Measurements from ENCODE around the gene GSTT2B.
"Not testable (repeated sequence)": the region's sequence is repeated elsewhere in the genome, so short reads cannot be mapped to it uniquely, and the experiment has no call there.

GSTT2B gene

DNA sequence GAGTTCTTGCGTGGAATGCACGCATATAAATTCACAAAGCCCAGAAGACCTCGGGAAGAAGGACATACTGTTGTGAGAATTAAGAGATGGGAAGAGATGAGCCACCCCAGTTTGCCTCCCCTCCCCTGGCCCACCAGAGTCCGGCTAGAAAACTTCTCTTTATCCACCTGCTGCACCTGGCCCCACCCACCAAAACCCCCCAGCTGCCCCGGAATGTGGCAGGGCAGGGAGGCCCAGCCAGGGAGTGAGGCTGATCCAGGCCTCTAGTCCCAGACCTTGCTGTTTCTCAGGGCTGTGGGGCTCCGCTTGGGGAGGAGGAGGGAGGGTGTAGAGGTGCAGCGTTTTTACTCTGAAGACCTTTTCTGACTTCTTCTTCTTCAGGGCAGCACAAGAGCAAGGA is 19.6 kb upstream of the GSTT2B start:
- DNase-seq = not testable (repeated sequence)

DNA sequence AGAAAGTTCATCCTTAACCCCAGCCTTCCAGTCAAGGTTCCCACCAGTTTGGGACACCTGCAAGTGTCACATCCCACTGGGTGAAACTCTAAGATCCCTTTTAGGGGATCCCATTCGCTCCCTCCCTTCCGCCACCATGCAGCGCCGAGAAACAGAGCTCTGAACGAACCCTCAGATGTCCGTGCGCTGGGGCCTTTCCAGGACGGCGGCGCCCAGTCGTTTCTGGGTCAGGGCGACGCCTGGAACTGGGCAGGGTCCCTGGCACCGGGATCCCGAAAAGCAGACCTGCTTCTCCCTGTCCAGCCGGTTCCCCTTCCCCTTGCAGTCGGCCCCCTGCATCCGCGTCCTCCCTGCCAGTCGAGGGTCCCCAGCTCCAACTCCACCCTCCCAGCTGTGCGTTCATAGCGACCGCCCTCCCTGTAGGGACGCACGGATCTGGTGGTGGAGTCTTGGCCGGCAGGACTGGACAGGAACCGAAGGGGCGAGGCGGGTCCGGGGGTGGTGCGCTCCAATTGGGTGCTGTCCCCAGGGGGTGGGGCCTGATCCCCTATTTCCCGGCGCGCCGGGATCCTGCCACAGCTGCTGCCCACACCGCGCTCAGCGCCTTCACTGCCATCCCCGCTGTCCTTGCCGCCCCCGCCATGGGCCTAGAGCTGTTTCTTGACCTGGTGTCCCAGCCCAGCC is 18.7 kb upstream of the GSTT2B start, which contains the start of gene GSTT2:
Gene GSTT2 (plus strand): TSS at position 578 of the 684 bp plus-strand sequence.
- not testable (repeated sequence) for DNase-seq

DNA sequence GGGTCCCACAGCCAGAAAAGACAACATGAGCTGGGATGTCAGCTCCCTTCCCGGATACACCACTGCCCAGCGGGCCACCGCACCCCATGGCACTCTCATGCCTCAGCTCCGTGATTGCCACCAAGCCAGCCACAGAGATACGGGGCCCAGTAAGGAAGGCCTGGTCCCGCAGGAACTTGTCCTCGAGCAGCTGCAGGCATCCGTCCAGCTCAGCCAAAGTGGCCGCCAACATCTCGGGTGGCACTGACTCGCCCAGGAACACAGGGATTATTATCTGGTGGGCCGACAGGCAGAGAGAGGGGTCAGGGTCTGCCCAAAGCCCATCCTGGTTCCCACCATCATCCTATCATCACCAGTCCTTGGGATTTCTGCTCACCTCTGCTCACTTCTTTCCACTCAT is 16.3 kb upstream of the GSTT2B start:
- DNase-seq = not testable (repeated sequence)

DNA sequence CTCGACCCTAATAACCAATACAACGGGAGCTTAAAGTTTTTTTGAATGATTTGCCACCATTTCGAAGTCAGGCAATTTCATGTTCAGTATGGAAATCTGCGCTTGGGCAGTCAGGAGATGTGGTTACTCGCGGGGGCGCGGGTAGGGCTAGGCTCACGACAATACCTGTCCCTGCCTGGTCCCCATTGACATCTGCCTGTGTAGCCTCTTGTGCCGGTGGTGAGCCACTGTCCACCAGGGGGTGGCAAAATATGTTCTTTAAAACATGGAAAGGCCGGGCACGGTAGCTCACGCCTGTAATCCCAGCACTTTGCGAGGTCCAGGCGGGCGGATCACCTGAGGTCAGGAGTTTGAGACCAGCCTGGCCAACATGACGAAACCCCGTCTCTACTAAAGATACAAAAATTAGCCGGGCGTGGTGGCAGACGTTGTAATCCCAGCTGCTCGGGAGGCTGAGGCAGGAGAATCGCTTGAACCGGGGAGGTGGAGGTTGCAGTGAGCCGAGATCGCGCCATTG is 13.9 kb upstream of the GSTT2B start:
- DNase-seq = not testable (repeated sequence)

DNA sequence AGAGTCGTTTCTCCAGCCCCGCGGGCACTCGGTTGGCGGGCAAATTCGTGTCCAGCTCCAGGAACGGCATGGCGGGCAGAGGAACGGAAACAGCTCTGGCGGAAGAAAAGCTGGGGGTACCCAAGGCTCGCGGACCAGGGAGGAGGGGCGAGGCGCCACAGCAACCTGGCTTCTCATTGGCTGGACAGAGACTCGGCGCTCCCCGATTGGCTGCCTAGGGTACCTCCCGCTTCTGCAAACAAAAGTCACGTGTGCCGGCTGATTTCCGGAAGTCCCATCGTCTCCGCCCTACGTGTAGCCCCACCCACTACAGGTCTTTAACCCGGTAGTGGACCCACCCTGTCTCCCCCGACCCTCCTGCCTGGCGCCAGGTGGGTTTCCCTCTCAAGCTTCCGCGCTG is 13.3 kb upstream of the GSTT2B start, which contains the start of gene DDT:
Gene DDT (minus strand): TSS at position 97 of the 400 bp plus-strand sequence. CDS start 27 bp downstream, at position 70.
- DNase-seq = not testable (repeated sequence)

DNA sequence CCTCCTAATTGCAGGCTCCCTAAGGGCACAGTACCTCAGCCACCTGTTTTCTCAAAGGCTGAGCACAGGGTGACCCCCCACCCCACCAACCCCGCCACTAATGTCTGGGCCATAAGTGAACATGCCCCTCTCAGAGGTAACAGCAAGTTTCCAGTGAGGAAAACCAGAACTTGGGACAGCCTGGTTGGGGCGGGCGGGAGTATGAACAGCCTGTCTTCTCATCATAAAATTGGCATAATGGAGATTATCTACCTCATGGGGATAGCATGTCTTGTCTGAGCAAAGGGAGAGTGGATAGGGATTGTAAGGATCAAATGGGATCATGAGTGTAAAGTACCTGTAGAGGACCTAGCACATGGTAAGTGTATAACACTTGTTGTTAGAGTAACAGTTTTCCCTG is 10.9 kb upstream of the GSTT2B start:
- not testable (repeated sequence) for DNase-seq

DNA sequence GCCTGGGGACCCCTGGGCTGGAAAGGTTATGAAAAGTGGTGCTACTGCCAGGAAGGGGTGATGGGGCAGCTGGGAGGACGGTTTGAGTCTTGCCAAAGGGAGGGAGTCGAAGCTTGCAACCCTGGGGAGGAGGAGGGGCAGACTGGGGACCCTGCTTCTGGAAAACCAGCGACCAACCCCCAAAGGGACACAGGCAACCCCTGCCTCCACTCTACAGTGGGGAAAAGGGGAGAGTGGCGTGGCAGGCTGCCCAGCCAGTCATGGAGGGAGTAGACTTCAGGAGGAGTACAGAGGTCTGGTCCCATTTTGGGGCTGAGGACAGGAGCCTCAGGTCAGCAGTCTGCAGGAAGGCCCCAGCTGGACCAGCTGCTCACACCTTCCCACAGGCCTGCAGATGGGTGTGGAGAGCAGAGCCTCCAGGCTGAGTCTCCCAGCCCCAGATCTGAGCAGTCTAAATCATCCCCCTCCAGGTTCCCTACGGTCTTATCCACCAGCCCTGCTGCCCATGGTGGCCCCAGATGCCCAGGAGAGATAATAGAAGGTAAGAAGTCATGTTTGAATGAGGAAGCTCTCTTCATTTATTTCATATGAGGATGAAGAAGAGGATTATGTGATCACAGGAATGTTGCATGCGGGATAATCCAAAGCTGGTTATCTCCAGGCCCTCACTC is 10.0 kb upstream of the GSTT2B start:
- no peak for DNase-seq

DNA sequence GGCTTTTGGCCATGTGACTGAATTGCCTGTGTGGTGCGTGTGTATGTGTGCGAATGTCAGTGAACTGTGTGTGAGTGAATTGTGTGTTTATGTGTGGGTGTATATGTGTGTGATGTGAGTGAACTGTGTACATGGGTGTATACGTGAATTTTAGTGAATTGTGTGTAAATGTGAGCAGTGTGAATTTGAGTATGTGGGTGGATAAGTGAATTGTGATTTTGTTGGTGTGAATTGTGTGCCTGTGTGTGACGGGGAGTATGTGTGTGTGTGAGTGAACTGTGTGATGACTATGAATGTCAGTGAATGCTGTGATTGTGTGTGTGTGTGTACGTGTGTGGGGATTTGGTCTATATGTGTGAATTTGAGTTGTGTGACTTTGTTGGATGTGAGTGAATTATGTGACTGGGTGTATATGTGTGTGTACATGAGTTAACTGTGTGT is 9.2 kb upstream of the GSTT2B start:
- DNase-seq = no peak

DNA sequence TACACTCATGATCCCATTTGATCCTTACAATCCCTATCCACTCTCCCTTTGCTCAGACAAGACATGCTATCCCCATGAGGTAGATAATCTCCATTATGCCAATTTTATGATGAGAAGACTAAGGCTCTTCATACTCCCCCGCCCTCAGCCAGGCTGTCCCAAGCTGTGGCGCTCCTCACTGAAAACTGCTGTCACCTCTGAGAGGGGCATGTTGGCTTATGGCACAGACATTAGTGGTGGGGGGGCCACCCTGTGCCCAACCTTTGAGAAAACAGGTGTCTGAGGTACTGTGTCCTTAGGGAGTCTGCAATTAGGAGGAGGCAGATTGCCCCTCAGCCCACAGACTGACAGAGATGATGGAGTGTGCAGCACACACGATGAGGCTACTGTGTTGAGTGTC is 8.1 kb upstream of the GSTT2B start:
- DNase-seq = no peak

DNA sequence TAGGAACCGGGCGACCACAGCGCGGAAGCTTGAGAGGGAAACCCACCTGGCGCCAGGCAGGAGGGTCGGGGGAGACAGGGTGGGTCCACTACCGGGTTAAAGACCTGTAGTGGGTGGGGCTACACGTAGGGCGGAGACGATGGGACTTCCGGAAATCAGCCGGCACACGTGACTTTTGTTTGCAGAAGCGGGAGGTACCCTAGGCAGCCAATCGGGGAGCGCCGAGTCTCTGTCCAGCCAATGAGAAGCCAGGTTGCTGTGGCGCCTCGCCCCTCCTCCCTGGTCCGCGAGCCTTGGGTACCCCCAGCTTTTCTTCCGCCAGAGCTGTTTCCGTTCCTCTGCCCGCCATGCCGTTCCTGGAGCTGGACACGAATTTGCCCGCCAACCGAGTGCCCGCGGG is 5.6 kb upstream of the GSTT2B start, which contains the start of gene DDTL:
Gene DDTL (plus strand): TSS at position 321 of the 400 bp plus-strand sequence. CDS start 27 bp downstream, at position 348.
- not testable (repeated sequence) for DNase-seq

DNA sequence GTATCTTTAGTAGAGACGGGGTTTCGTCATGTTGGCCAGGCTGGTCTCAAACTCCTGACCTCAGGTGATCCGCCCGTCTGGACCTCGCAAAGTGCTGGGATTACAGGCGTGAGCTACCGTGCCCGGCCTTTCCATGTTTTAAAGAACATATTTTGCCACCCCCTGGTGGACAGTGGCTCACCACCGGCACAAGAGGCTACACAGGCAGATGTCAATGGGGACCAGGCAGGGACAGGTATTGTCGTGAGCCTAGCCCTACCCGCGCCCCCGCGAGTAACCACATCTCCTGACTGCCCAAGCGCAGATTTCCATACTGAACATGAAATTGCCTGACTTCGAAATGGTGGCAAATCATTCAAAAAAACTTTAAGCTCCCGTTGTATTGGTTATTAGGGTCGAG is 5.1 kb upstream of the GSTT2B start:
- DNase-seq = not testable (repeated sequence)

DNA sequence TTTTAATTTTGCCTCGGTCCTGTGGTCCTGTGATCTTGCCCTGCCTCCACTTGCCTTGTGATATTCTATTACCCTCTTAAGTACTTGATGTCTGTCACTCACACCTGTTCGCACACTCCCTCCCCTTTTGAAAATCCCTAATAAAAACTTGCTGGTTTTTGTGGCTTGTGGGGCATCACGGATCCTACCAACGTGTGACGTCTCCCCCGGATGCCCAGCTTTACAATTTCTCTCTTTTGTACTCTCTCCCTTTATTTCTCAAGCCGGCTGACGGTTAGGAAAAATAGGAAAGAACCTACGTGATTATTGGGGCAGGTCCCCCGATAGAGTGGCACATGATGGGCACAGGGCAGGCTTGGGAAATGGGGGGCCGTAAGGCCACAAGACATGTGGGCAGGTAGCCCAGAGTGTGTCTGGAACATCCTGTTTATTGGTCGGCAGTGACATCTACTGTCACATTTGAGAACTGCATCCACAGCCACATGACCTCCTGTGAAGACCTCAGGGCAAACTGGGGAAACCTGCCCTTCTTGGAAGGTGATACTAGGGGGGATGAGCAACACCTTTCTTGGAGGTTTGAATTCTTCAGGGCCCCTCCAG is 4.6 kb downstream of the GSTT2B start:
- peak; percentile 49 to 57 for DNase-seq

DNA sequence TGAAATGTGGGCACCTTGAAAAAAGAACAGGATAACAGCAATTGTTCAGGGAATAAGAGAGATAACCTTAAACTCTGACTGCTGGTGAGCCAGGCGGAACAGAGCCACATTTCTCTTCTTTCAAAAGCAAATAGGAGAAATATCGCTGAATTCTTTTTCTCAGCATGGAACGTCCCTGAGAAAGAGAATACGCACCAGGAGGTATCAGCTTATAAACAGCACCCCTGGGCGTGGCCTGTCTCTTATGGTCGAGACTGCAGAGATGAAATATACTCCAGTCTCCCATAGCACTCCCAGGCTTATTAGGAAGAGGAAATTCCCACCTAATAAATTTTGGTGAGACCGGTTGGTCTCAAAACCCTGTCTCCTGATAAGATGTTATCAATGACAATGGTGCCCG is 5.1 kb downstream of the GSTT2B start:
- DNase-seq = not testable (repeated sequence)

DNA sequence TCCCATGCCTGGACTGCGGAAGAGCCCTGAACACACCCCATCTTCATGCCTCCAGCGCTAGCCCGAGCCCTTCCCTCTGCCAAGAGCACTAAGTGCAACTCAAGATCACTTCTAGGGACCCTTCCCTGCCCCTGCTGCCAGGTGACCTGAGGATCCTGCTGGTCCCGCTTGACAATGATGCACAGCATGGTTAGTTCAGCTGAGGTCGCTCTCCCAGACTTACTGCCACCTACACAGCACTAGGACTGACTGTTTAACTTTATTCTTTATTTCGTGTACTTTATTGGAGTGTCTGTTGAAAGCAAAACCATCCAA is 6.0 kb downstream of the GSTT2B start:
- not testable (repeated sequence) for DNase-seq

DNA sequence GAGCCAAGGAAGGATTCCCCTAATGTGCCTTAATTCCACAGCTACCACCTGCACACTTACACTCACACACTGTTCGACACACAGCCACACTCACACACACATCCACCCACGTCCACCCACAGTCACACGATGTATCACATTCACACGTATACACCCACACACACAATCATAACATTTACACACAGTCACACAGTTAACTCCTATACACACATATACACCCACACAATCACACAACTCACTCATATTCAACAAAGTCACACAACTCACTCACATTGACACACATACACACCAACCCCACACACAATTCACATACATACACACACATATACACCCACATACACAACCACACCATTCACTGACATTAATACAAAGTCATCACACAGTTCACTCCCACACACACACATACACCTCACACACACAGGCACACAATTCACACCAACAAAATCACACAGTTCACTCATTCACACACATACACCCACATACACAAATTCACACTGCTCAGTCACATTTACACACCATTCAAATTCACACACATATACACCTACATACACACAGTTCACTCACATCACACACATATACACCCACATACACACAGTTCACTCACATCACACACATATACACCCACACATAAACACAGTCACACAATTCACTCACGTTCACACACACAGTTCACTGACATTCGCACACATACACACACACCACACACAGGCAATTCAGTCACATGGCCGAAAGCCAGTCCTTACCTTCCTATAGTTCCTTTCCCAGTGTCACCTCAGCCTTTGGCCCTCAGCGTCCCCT is 6.6 kb downstream of the GSTT2B start:
- DNase-seq = not testable (repeated sequence)

DNA sequence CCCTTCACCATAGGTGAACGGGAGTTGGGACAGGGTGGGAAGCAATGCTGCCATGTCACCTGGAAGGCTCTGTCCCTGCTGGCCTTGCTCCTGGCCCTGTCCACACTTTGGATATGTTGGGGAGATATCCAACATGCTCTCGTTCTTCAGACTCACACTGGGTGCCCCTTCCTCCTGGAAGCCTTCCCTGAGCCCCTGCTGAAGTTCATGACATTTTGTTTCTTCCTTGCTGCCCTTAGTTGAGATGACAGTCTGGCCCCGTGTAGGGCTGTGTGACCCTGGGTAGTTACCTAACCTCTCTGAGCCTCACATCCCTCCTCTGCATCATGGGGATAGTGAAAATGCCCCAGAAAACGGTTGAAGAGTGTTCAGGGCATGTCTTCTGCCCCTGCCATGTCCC is 7.5 kb downstream of the GSTT2B start:
- not testable (repeated sequence) for DNase-seq

DNA sequence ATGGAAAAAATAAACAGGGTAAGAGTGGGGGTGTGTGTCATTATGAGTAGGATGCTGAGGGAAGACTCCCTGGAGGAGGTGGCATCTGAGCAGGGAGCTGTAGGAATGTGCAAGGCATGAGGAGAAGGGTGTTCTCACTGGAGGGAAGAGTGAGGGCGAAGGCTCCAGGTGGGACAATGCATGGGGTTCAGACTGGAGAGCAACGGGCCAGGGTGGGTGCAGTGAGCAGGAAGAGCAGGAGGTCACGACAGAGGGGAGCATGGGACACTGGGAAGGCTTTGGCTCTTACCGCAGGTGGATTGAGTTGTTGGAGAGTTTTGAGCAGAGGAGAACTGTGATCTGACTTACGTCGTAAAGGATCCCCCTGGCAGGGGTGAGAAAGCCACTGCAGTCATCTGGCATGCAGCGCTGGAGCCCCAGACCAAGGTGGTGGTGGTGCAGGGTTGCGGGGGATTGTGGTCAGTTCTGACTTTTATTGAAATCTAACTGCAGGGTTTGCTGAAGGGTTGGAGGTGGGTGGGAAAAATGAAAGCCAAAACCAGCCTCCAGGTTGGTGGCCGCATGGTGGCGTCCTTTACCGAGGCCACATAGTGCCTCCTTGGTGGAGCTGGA is 8.1 kb downstream of the GSTT2B start:
- not testable (repeated sequence) for DNase-seq

DNA sequence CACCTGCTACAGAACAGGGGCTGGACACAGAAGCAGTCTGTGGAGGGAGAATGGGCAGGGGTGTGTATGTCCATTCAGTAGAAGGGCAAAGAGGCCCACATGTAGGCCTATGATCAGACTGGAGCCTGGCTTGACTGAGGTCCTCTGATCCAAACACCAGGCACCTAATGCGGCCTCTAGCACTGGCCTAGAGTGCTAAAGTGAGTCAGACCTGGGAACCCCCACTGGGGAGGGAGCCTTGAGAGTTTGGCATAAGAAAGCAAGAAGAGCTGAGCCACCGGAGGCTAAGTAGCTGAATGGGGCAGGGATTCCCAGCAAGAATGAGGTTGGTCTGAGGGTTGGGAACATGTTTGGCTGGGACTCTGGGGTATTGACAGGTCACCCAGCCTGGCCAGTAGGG is 9.6 kb downstream of the GSTT2B start:
- not testable (repeated sequence) for DNase-seq

DNA sequence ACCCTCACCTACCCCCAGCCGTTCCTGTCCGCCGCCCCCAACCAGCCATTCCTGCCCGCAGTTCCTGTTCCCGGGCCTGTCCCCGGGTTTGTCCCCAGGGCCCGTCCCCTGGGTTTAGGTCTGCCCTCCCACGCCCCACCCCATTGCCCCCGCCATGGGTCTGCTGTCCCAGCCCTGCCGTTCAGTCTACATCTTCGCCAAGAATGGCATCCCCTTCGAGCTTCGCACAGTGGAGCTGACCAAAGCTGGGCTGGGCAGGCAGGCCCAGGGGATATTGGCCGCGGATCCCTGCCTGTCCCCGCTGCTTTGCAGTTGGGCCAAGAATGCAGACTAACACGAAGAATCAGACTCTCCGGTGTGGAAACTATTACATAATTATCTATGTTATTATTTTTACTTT is 11.2 kb downstream of the GSTT2B start:
- DNase-seq = not testable (repeated sequence)

DNA sequence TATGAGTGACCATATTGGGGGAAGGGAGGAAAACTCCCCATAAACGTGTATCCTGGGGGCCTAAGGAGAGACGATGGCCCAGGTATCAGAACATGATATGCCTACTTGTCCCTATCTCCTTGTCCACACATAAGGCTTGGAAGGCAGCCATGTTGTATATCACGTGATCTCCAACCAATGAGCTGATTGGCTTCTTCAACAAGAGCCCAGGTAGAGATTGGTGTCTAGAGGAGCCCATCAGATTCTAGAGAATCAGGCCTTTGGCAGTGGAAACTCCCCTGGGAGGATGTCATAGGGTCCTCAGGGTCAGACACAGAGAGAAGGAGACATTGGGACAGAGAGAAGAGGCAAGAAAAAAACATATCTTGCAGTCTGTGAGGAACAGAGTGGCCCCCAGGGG is 13.6 kb downstream of the GSTT2B start:
- not testable (repeated sequence) for DNase-seq

DNA sequence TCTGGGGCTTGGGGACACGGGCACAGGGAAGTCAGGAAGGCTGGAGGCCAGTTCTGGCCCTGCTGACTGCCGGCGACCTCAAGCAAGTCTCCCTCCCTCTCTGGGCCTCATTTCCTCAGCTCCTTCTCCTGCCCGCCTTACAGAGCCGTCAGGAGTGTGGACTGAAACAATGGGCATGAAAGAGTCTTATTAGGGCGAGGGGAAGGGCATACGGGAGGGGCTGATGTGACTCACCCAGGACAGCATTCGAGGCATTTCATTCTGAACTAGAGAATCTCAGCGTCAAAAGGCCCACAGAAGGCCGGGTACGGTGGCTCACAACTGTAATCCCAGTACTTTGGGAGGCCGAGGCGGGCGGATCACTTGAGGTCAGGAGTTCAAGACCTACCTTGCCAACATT is 20.8 kb downstream of the GSTT2B start:
- not testable (repeated sequence) for DNase-seq

DNA sequence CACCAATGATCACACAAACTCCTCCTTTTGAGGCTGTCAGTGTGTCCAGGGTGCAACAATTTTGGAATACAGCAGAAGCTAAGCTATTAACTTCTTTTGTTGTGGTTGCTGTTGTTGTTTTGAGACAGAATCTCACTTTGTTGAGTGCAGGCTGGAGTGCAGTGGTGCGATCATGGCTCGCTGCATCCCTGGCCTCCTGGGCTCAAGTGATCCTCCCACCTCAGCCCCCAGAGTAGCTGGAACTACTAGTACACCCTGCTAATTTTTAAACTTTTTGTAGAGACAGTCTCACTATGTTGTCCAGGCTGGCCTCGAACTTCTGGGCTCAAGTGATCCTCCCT is 22.0 kb downstream of the GSTT2B start:
- DNase-seq = no peak
